HepG2 (cell line): ENCODE data around the gene RASSF4. TPM values are rescaled to one million over a fixed set of nuclear protein-coding genes. Genes with fewer than 3 reads are reported as not detected.

Experiments
- AGO1 ChIP-seq: fragments of 200-400 bp; formaldehyde crosslinking; IDR thresholded peaks from 2 replicates; pipeline ENCODE4 v1.6.1; 2017; ENCODE audit warnings: mild to moderate bottlenecking, low read depth, low read length, moderate library complexity; ENCODE audit not compliant: poor library complexity, severe bottlenecking
- FOXM1 ChIP-seq: sonication (generic); formaldehyde crosslinking; IDR thresholded peaks from 2 replicates; pipeline ENCODE4 v1.5.0; 2020; ENCODE audit warnings: missing genetic modification reagents
- GABPB1 ChIP-seq: IDR thresholded peaks from 2 replicates; pipeline ENCODE4 v1.6.1; 2016; ENCODE audit warnings: mild to moderate bottlenecking, missing genetic modification reagents, moderate library complexity, missing compliant biosample characterization
- GFI1 ChIP-seq: sonication (generic); formaldehyde crosslinking; IDR thresholded peaks from 2 replicates; pipeline ENCODE4 v1.5.0; 2020; ENCODE audit warnings: missing genetic modification reagents, mild to moderate bottlenecking, borderline replicate concordance
- IKZF1 ChIP-seq: fragments of 450-650 bp; IDR thresholded peaks from 2 replicates; pipeline ENCODE4 v1.7.1; 2016
- MED1 ChIP-seq: sonication (generic); formaldehyde crosslinking; IDR thresholded peaks from 2 replicates; pipeline ENCODE4 v1.4.0; 2020; ENCODE audit warnings: missing genetic modification reagents
- MEF2D ChIP-seq: sonication (generic); formaldehyde crosslinking; IDR thresholded peaks from 2 replicates; pipeline ENCODE4 v1.5.1; 2020; ENCODE audit warnings: mild to moderate bottlenecking, missing genetic modification reagents
- PAX8 ChIP-seq: sonication (generic); formaldehyde crosslinking; IDR thresholded peaks from 2 replicates; pipeline ENCODE4 v1.8.0; 2022; ENCODE audit warnings: mild to moderate bottlenecking, missing genetic modification reagents, borderline replicate concordance
- SIN3B ChIP-seq: fragments of 150-350 bp; IDR thresholded peaks from 2 replicates; pipeline ENCODE4 v1.6.1; 2014; ENCODE audit warnings: low read length
- SMYD3 ChIP-seq: sonication (generic); formaldehyde crosslinking; IDR thresholded peaks from 2 replicates; pipeline ENCODE4 v1.8.1; 2023; ENCODE audit warnings: mild to moderate bottlenecking, missing genetic modification reagents
- SPEN ChIP-seq: sonication (generic); formaldehyde crosslinking; IDR thresholded peaks from 2 replicates; pipeline ENCODE4 v1.5.1; 2020; ENCODE audit warnings: low read depth, mild to moderate bottlenecking, missing genetic modification reagents
- ZMYM4 ChIP-seq: sonication (generic); formaldehyde crosslinking; IDR thresholded peaks from 2 replicates; pipeline ENCODE4 v1.8.1; 2023; ENCODE audit warnings: mild to moderate bottlenecking, missing genetic modification reagents
- ZNF781 ChIP-seq: sonication (generic); formaldehyde crosslinking; IDR thresholded peaks from 2 replicates; pipeline ENCODE4 v1.5.1; 2020; ENCODE audit warnings: borderline replicate concordance, mild to moderate bottlenecking, missing genetic modification reagents; ENCODE audit errors: not compliant biosample characterization
- polyA plus RNA-seq, 8 experiments: library from polyadenylated mRNA; depleted of rRNA in 3 of 8; stranded (reverse) in 7 of 8; unstranded in 1 of 8; fragments of >200 nt; fragmentation: Illumina TruSeq in 4 of 8; extraction: Trizol in 4 of 8; gene quantifications; 2 replicates each; pipeline versions ENCODE4 v1.2.1 to v1.2.3, GENCODE V29; 2011 to 2016; ENCODE audit warnings: low read depth in 4 of 8, missing spikeins in 1 of 8, mixed read lengths in 1 of 8; ENCODE audit not compliant: insufficient read depth in 1 of 8
- total RNA-seq, 5 experiments: library from RNA; depleted of rRNA; stranded (reverse); fragments of >200 nt; fragmentation: Illumina TruSeq; extraction: Trizol; gene quantifications; 2 replicates each; pipeline ENCODE4 v1.2.3, GENCODE V29; 2016; ENCODE audit warnings: low read depth in 1 of 5
- TF ChIP-seq, protein P1 (sequence below): sonication (generic); formaldehyde crosslinking; IDR thresholded peaks from 2 replicates; pipeline ENCODE4 v1.5.0; 2020; ENCODE audit warnings: mild to moderate bottlenecking, missing genetic modification reagents, moderate library complexity
- TF ChIP-seq, protein P2 (sequence below): IDR thresholded peaks from 2 replicates; pipeline ENCODE4 v1.6.1; 2016
- TF ChIP-seq, protein P3 (sequence below), 2 experiments: sonication (generic) in 1 of 2; formaldehyde crosslinking in 1 of 2; IDR thresholded peaks; 2 replicates each; pipeline versions ENCODE4 v1.6.1 to v1.9.0; 2014 to 2022; ENCODE audit warnings: antibody characterized with exemption in 1 of 2, borderline replicate concordance in 1 of 2, inconsistent platforms in 1 of 2, low read depth in 1 of 2, missing genetic modification reagents in 1 of 2
- TF ChIP-seq, protein P4 (sequence below): sonication (generic); formaldehyde crosslinking; IDR thresholded peaks from 2 replicates; pipeline ENCODE4 v1.8.0; 2022; ENCODE audit warnings: missing genetic modification reagents, mild to moderate bottlenecking, inconsistent platforms, borderline replicate concordance

Gene RASSF4
- total and polyA plus RNA-seq, 2 of the 13 experiments (the other 11 are each of a cell fraction or from before 2014, with no cell fraction given) = 34.0 to 51.7 TPM

DNA sequence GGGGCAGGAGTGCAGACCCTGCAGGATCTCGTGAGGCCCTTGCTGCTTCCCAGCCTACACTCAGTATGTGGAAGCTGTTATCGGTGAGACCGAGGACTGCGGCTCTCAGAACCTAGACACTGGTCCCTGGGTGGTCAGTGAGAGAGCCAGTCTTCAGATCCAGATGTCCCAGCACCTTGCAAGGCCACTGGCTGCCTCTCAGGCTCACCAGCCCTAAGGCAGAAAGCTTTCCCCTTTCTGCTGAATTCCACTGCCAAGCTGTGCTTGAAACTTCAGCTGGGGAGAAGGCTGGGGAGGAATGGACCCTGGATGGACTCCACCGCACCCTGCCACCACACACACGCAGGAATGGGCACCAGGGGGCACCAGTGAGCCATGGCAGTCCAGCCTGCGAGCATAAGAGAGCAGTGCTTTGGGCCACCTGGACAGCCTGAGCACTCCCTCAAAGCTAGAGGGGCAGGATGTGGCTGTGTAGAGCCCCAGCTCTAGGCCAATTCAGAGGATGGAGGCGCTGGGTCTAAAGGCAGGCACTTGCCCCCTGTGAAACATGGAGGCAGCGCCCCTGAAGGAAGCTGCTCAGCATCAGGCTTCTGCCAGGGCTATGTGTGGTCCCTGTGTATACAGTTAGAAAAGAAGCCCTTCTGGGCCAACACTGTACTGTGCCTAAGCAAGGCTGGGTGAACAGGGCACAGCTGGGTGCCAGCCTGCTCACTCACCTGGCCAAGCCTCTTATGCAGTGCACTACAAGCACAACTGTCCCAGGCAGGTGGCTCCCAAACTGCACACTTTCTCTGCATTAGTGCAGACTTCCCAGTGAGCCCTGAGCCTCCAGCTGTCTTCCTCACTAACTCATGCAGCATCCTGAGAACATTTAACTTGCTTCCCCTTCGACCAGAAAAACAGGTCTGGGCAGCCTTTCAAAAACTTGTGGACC is 26.8 kb upstream of the RASSF4 start (continued):
- TF ChIP-seq, protein P1, sequence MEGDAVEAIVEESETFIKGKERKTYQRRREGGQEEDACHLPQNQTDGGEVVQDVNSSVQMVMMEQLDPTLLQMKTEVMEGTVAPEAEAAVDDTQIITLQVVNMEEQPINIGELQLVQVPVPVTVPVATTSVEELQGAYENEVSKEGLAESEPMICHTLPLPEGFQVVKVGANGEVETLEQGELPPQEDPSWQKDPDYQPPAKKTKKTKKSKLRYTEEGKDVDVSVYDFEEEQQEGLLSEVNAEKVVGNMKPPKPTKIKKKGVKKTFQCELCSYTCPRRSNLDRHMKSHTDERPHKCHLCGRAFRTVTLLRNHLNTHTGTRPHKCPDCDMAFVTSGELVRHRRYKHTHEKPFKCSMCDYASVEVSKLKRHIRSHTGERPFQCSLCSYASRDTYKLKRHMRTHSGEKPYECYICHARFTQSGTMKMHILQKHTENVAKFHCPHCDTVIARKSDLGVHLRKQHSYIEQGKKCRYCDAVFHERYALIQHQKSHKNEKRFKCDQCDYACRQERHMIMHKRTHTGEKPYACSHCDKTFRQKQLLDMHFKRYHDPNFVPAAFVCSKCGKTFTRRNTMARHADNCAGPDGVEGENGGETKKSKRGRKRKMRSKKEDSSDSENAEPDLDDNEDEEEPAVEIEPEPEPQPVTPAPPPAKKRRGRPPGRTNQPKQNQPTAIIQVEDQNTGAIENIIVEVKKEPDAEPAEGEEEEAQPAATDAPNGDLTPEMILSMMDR (CRISPR knock-in tag) = peak; percentile 100
- TF ChIP-seq MED1 (CRISPR knock-in tag) (peak; percentile 75), IKZF1 (no peak), PAX8 (CRISPR knock-in tag) (no peak), SPEN (CRISPR knock-in tag) (peak; percentile 54; the same call in 1 of the 2 replicates), ZNF781 (CRISPR knock-in tag) (peak; percentile 30), GABPB1 (CRISPR knock-in tag) (peak; percentile 52), ZMYM4 (peak; percentile 34; the same call in 1 of the 2 replicates), SIN3B (no peak), SMYD3 (CRISPR knock-in tag) (0 out of 2 replicates have a peak, but pooled peaks have one; percentile 36), FOXM1 (CRISPR knock-in tag) (no peak), GFI1 (CRISPR knock-in tag) (peak; percentile 36; the same call in 1 of the 2 replicates), MEF2D (CRISPR knock-in tag) (peak; percentile 72; the same call in 1 of the 2 replicates), AGO1 (no peak)
- TF ChIP-seq, protein P2, sequence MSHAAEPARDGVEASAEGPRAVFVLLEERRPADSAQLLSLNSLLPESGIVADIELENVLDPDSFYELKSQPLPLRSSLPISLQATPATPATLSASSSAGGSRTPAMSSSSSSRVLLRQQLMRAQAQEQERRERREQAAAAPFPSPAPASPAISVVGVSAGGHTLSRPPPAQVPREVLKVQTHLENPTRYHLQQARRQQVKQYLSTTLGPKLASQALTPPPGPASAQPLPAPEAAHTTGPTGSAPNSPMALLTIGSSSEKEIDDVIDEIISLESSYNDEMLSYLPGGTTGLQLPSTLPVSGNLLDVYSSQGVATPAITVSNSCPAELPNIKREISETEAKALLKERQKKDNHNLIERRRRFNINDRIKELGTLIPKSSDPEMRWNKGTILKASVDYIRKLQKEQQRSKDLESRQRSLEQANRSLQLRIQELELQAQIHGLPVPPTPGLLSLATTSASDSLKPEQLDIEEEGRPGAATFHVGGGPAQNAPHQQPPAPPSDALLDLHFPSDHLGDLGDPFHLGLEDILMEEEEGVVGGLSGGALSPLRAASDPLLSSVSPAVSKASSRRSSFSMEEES (CRISPR knock-in tag) = no peak
- TF ChIP-seq, protein P3, sequence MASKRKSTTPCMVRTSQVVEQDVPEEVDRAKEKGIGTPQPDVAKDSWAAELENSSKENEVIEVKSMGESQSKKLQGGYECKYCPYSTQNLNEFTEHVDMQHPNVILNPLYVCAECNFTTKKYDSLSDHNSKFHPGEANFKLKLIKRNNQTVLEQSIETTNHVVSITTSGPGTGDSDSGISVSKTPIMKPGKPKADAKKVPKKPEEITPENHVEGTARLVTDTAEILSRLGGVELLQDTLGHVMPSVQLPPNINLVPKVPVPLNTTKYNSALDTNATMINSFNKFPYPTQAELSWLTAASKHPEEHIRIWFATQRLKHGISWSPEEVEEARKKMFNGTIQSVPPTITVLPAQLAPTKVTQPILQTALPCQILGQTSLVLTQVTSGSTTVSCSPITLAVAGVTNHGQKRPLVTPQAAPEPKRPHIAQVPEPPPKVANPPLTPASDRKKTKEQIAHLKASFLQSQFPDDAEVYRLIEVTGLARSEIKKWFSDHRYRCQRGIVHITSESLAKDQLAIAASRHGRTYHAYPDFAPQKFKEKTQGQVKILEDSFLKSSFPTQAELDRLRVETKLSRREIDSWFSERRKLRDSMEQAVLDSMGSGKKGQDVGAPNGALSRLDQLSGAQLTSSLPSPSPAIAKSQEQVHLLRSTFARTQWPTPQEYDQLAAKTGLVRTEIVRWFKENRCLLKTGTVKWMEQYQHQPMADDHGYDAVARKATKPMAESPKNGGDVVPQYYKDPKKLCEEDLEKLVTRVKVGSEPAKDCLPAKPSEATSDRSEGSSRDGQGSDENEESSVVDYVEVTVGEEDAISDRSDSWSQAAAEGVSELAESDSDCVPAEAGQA (IDR thresholded peaks at IDR 0.05; ENCODE audit: low read depth) = no peak
- TF ChIP-seq, protein P3 (CRISPR knock-in tag; IDR thresholded peaks at IDR 0.05; ENCODE audit: borderline replicate concordance) = no peak
- TF ChIP-seq, protein P4, sequence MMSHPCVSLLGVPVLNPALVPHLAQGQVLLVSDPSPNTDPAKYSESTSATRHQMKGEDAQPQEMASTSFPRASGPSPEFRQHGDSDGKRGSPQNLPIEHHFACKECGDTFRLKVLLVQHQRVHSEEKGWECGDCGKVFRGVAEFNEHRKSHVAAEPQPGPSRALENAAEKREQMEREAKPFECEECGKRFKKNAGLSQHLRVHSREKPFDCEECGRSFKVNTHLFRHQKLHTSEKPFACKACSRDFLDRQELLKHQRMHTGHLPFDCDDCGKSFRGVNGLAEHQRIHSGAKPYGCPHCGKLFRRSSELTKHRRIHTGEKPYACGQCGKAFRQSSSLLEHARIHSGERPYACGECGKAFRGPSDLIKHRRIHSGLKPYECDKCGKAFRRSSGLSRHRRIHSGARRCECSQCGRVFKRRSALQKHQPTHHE (CRISPR knock-in tag) = 0 out of 2 replicates have a peak, but pooled peaks have one; percentile 44
